K562 (cell line): Measurements from ENCODE around the gene NFKBIB. TPM values are rescaled to one million over a fixed set of nuclear protein-coding genes. Genes with fewer than 3 reads are reported as not detected.
A peak's percentile ranks its signal among the peaks of the same experiment; 100 is the strongest.

Experiments used
- ATF1 ChIP-seq, 2 experiments: fragments of 450-650 bp in 1 of 2; IDR thresholded peaks; 2 replicates each; pipeline ENCODE4 v1.6.1; 2016; ENCODE audit warnings: missing compliant biosample characterization in 1 of 2, missing genetic modification characterization in 1 of 2
- GABPA ChIP-seq: fragments of 200-800 bp; sonication (Bioruptor generic); conservative IDR thresholded peaks from 2 replicates; pipeline ENCODE4 v1.6.1; 2016; ENCODE audit warnings: low read depth, missing genetic modification characterization, missing compliant biosample characterization
- HDAC6 ChIP-seq: IDR thresholded peaks from 2 replicates; pipeline ENCODE4 v1.6.1; 2012; ENCODE audit warnings: low read depth, mild to moderate bottlenecking, control low read depth, inconsistent platforms, low read length, moderate library complexity
- MAFG ChIP-seq: fragments of 450-650 bp; conservative IDR thresholded peaks from 2 replicates; pipeline ENCODE4 v1.6.1; 2016; ENCODE audit warnings: missing genetic modification characterization, missing compliant biosample characterization
- MCM3 ChIP-seq: fragments of 450-650 bp; IDR thresholded peaks from 2 replicates; pipeline ENCODE4 v1.6.1; 2016
- NELFE ChIP-seq: IDR thresholded peaks from 2 replicates; pipeline ENCODE4 v1.6.1; 2011; ENCODE audit warnings: mild to moderate bottlenecking; ENCODE audit not compliant: insufficient read depth, insufficient read length
- PHF8 ChIP-seq: fragments of 200-600 bp; sonication (generic); IDR thresholded peaks from 2 replicates; pipeline ENCODE4 v1.6.1; 2012; ENCODE audit warnings: mixed run types, mild to moderate bottlenecking, inconsistent platforms, low read length, moderate library complexity, borderline replicate concordance
- RBM17 ChIP-seq: fragments of 200-400 bp; formaldehyde crosslinking; IDR thresholded peaks from 2 replicates; pipeline ENCODE4 v1.6.1; 2017; ENCODE audit warnings: low read depth, mild to moderate bottlenecking, low read length, borderline replicate concordance
- RBM34 ChIP-seq: fragments of 200-400 bp; formaldehyde crosslinking; IDR thresholded peaks from 2 replicates; pipeline ENCODE4 v1.6.1; 2018; ENCODE audit warnings: low read length, borderline replicate concordance; ENCODE audit not compliant: insufficient read depth
- RBM39 ChIP-seq: fragments of 200-400 bp; formaldehyde crosslinking; optimal IDR thresholded peaks from 2 replicates; pipeline ENCODE3; 2018; ENCODE audit warnings: low read depth, low read length
- SMARCE1 ChIP-seq: fragments of 450-650 bp; IDR thresholded peaks from 2 replicates; pipeline ENCODE4 v1.7.1; 2016; ENCODE audit warnings: mild to moderate bottlenecking
- XRCC5 ChIP-seq: fragments of 200-400 bp; formaldehyde crosslinking; IDR thresholded peaks from 2 replicates; pipeline ENCODE4 v1.6.1; 2017; ENCODE audit warnings: low read depth, mild to moderate bottlenecking, low read length
- ZFP1 ChIP-seq: fragments of 450-650 bp; formaldehyde crosslinking; IDR thresholded peaks from 2 replicates; pipeline ENCODE4 v1.4.0; 2020; ENCODE audit warnings: mild to moderate bottlenecking, mixed read lengths
- ZNF174 ChIP-seq: fragments of 250-450 bp; sonication (Bioruptor Pico); IDR thresholded peaks from 2 replicates; pipeline ENCODE4 v1.4.0; 2020; ENCODE audit warnings: mild to moderate bottlenecking
- ZNF277 ChIP-seq: fragments of 250-450 bp; sonication (Bioruptor Pico); IDR thresholded peaks from 2 replicates; pipeline ENCODE4 v1.8.0; 2022; ENCODE audit warnings: inconsistent platforms, mild to moderate bottlenecking, moderate library complexity, borderline replicate concordance
- ZNF589 ChIP-seq: fragments of 200-800 bp; sonication (Bioruptor generic); IDR thresholded peaks from 2 replicates; pipeline ENCODE4 v1.6.1; 2016; ENCODE audit warnings: low read depth, missing genetic modification characterization, missing compliant biosample characterization
- ZNF655 ChIP-seq: fragments of 250-450 bp; sonication (Bioruptor Pico); IDR thresholded peaks from 2 replicates; pipeline ENCODE4 v1.5.0; 2021
- polyA plus RNA-seq, 8 experiments: library from polyadenylated mRNA; depleted of rRNA in 4 of 8; stranded (reverse) in 5 of 8; unstranded in 3 of 8; fragments of >200 nt; fragmentation: Nextera tagmentation in 2 of 8; fragmentation: Illumina TruSeq in 1 of 8; extraction: Ambion mirVana in 2 of 8; extraction: Trizol in 1 of 8; gene quantifications; 2 replicates each; pipeline versions ENCODE4 v1.2.1 to v1.2.3, GENCODE V29; 2011 to 2014; ENCODE audit warnings: inconsistent platforms in 1 of 8, missing spikeins in 1 of 8
- total RNA-seq, 7 experiments: library from RNA; depleted of rRNA in 6 of 7; stranded (reverse); fragments of >200 nt in 6 of 7; fragmentation: Illumina TruSeq in 2 of 7; extraction: Trizol in 2 of 7; gene quantifications; 2 replicates each; pipeline versions ENCODE4 v1.2.1 to v1.2.3, GENCODE V29; 2011 to 2021; ENCODE audit warnings: low replicate concordance in 1 of 7
- TF ChIP-seq, protein P1 (sequence below), 2 experiments: fragments of 450-650 bp; conservative IDR thresholded peaks; 2 replicates each; pipeline ENCODE4 v1.6.1; 2017; ENCODE audit warnings: mild to moderate bottlenecking in 2 of 2, moderate library complexity in 2 of 2
- TF ChIP-seq, protein P2 (sequence below): conservative IDR thresholded peaks from 2 replicates; pipeline ENCODE4 v1.6.1; 2011; ENCODE audit warnings: low read depth, mild to moderate bottlenecking, low read length; ENCODE audit not compliant: control insufficient read depth
- TF ChIP-seq, protein P3 (sequence below): fragments of 250-450 bp; sonication (Bioruptor Pico); IDR thresholded peaks from 2 replicates; pipeline ENCODE4 v1.6.1; 2021; ENCODE audit warnings: mild to moderate bottlenecking

The NFKBIB gene
- total and polyA plus RNA-seq, 9 of the 15 experiments (the other 6 are each of a cell fraction or from before 2014, with no cell fraction given), result 1.5 to 44.9 (median 10.4) TPM

GRCh38 chr19:38929929-38930775 lies 30.4 kb downstream of the NFKBIB start, which contains the start of gene SARS2 (continued):
- TF ChIP-seq, protein P1, sequence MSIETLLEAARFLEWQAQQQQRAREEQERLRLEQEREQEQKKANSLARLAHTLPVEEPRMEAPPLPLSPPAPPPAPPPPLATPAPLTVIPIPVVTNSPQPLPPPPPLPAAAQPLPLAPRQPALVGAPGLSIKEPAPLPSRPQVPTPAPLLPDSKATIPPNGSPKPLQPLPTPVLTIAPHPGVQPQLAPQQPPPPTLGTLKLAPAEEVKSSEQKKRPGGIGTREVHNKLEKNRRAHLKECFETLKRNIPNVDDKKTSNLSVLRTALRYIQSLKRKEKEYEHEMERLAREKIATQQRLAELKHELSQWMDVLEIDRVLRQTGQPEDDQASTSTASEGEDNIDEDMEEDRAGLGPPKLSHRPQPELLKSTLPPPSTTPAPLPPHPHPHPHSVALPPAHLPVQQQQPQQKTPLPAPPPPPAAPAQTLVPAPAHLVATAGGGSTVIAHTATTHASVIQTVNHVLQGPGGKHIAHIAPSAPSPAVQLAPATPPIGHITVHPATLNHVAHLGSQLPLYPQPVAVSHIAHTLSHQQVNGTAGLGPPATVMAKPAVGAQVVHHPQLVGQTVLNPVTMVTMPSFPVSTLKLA (conservative IDR thresholded peaks at IDR 0.05), result peak; percentile 62 to 83; a peak in 3 of 4 replicates
- TF ChIP-seq RBM17, result no peak
- TF ChIP-seq ZNF174 (CRISPR knock-in tag), result no peak
- no peak for TF ChIP-seq MAFG (tag)
- no peak for TF ChIP-seq GABPA (tag)
- TF ChIP-seq ZNF589 (CRISPR knock-in tag), result no peak
- TF ChIP-seq ATF1 (CRISPR knock-in tag; IDR thresholded peaks at IDR 0.05), result no peak
- TF ChIP-seq ATF1 (tag; IDR thresholded peaks at IDR 0.05), result no peak
- TF ChIP-seq ZNF277 (CRISPR knock-in tag), result no peak
- no peak for TF ChIP-seq RBM34
- TF ChIP-seq SMARCE1, result no peak
- TF ChIP-seq, protein P2, sequence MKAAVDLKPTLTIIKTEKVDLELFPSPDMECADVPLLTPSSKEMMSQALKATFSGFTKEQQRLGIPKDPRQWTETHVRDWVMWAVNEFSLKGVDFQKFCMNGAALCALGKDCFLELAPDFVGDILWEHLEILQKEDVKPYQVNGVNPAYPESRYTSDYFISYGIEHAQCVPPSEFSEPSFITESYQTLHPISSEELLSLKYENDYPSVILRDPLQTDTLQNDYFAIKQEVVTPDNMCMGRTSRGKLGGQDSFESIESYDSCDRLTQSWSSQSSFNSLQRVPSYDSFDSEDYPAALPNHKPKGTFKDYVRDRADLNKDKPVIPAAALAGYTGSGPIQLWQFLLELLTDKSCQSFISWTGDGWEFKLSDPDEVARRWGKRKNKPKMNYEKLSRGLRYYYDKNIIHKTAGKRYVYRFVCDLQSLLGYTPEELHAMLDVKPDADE, result peak; percentile 23; the same call in 1 of the 2 replicates
- TF ChIP-seq NELFE, result no peak
- TF ChIP-seq RBM39, result no peak
- TF ChIP-seq ZNF655 (CRISPR knock-in tag), result no peak
- peak; percentile 84 for TF ChIP-seq XRCC5
- TF ChIP-seq HDAC6, result no peak
- no peak for TF ChIP-seq MCM3
- peak; percentile 94 for TF ChIP-seq PHF8
- no peak for TF ChIP-seq ZFP1
- TF ChIP-seq, protein P3, sequence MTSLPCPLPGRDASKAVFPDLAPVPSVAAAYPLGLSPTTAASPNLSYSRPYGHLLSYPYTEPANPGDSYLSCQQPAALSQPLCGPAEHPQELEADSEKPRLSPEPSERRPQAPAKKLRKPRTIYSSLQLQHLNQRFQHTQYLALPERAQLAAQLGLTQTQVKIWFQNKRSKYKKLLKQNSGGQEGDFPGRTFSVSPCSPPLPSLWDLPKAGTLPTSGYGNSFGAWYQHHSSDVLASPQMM (CRISPR knock-in tag), result no peak
